CD4-positive, alpha-beta T cell treated with Interferon alpha-2 for 1 hour (primary cell): Measurements from ENCODE around the gene CIAO3.

ENCODE experiments used
- DNase-seq, 2 donors: peaks; one replicate each; pipeline ENCODE4 v3.0.0-alpha.2; 2020 to 2022

The CIAO3 gene

DNA sequence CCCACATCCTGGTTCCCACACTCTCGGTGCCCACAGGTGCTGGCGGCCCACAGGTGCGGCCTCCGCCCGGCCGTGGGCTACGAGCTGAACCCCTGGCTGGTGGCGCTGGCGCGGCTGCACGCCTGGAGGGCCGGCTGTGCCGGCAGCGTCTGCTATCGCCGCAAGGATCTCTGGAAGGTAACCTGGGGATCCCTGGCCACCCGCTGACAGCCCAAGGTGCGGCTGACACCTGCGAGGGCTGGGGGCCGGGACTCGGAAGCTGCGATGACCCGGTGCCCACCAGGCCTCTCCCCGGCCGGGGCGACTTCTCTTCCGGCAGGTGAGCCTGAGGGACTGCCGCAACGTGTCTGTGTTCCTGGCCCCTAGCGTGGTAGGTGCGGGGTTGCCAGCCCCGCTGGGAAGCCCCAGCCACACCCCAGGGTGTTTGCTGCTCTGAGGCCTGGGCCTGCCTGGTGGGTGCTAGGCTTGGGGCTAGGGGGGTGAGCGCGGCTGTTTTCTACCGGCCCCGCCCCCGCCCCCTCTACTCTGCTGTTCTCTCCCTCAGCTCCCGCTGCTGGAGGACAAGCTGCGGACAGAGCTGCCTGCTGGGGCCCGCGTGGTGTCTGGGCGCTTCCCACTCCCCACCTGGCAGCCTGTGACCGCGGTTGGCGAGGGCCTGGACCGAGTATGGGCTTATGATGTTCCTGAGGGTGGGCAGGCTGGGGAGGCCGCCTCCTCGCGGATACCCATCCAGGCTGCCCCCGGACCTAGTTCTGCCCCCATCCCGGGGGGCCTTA is 18.8 kb downstream of the CIAO3 start:
- DNase-seq = peak in 1 of 2 donors; percentile 45

DNA sequence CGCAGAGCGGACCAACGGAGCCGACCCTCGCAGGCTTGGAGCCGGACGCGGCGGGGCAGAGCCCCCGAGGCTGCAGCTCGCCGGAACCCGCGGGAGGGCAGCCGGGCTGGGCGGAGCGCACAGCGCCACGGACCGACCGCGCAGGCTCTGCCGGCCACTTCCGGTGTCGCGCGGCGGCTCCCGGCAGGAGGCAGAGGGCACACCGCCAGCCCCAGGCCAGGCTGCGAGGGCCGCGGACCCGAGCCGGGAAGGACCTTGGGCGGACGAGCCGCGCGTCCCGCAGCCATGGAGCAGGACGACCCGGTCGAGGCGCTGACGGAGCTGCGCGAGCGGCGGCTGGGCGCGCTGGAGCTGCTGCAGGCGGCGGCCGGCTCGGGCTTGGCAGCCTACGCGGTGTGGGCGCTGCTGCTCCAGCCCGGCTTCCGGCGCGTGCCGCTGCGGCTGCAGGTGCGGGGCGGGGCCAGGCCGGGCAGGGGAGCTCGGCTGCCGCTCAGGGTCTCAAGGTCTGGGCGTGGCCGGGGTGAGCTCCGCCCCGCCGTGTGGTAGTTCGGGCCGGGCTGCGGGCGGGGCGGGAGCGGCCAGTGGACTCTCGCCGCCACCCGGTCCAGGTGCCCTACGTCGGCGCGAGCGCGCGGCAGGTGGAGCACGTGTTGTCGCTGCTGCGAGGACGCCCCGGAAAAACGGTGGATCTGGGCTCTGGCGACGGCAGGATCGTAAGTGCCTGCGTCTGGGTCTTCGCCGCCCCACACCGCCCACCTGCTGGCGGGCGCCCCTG is 19.6 kb downstream of the CIAO3 start, which contains the start of gene ANTKMT:
Gene ANTKMT, plus strand, starts transcription at position 157 of the 775 bp plus-strand sequence. Its CDS starts 129 bp downstream, at position 286.
- peak; percentile 79 to 84 for DNase-seq

DNA sequence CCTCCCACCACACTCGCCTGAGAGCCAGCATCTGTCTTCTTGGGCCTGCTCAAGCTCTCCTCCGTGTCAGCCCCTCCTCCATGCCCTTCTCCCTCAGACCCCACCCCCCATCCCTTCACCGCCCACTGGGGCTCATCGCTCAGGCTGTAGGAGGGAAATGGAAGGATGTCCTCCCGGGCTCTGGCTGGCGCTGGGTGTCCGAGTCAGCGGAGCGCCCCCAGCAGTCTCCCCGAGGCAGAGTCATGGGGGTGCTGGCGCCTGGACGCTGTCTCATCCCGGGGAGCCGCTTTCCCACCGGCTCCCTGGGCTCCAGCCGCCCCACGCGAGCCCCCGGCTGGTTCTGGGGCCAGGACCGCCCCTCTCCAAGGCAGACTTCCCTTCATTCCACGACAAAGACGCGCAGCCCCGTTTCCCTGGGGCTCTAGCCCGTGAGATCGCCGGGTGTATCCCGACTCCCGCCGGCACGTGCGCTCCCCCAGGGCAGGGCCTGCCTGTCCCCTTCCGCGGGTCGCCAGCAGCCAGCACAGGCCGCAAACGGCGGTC is 20.3 kb downstream of the CIAO3 start:
- DNase-seq = peak in 1 of 2 donors; percentile 46

DNA sequence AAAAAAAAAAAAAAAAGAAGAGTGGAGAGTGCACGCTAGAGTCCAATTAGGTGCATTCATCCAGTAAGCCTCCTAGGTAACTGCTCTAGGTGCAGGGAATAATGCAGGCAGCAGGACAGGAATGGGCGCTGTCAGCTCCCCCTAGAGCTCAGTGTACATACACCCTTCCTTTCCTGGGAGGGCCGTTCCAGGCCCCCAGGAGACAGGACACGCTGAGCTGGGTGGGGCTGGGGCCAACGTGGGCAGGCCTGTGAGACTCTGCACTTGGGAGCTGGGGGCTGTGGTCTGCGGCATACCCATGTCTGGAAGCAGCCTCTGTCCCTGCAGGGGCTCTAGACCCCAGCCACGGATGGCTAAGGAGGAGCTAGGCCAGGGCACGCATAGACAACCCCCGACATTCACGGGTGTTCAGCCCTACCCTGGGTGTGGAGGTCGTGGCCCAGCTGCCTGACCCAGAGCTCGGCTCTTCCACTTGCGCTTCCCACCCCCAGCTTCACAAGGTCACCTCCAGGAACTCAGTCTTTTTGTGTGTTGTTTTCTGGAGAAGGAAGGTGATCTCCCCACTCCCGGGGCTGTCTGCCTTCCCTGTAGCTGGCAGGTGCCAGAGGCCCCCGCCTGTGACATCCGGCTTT is 20.9 kb downstream of the CIAO3 start:
- no peak for DNase-seq

DNA sequence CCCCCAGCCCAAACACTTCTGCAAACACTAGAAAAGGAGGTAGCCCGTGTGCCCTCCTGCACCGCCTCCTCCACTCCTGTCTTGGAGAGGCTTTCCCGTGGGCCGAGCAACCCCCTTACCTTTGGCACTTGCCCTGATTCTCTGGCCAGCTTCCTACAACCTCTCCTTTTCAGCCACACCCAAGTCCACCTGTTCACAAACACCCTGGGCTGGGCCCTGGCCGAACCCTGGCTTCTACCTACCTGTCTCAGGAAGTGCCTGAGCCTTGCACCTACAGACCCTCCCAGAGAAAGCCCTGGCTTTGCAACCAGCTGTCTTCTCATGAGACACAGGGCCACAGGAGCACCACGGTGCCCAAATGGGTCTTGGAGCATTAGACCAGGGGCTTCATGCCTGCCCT is 21.9 kb downstream of the CIAO3 start:
- no peak for DNase-seq

DNA sequence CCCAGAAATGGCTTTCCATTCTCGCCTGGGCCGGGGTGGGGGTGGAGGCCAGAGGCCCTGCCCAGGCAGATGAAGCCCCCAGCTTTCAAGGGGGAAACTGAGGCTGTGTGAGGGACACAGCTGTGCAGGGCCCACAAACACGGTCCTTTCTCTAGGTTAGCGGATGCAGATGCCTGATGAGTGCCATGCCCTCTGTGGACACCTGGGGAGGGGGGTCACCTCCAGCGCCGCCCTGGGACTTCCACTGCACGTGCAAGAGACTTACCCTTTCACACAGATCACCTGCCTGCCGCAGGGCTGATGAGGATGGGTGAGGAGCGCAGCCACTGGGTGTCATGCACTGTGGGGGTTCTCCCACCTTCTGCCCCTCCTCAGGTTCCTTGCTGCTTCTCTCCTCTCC is 22.4 kb downstream of the CIAO3 start:
- no peak for DNase-seq

DNA sequence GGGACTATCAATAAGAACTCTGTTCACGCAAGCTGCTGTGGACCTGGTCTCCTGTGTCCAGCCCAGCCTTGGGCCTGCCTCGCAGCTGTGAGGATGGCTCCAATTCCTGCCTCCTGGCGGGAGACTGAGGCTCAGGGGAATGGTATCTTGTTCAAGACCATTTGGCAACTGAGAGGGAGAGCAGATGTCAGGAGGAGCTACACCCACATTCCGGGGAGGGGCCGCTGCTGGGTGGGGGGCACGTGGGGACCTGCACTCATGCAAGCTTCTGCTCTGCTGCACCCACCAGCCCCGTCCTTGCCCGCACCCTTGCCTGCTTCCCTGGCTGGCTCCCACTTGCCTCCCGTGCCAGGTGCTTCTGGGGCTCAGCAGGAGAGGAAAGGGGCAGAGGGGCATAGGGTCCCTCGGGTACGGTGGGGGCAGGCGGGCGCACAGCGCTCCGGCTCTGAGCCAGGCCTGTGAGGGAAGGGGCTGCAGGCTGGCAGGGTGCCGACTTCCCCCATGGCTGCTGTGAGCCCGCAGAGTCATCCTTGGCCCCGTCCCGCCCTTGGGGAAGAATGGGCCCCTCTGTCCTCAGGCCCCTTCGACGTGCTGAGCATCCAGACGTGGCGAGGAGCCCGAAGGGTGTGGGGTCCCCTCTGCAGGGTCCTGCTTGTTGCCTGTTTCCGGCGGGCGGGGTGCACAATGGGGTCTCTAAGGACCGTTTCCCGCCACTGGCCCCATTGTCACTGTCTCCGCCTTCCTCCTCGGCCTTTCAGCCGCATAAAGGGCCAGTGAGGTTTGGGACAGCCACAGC is 23.1 kb downstream of the CIAO3 start:
- DNase-seq = no peak

DNA sequence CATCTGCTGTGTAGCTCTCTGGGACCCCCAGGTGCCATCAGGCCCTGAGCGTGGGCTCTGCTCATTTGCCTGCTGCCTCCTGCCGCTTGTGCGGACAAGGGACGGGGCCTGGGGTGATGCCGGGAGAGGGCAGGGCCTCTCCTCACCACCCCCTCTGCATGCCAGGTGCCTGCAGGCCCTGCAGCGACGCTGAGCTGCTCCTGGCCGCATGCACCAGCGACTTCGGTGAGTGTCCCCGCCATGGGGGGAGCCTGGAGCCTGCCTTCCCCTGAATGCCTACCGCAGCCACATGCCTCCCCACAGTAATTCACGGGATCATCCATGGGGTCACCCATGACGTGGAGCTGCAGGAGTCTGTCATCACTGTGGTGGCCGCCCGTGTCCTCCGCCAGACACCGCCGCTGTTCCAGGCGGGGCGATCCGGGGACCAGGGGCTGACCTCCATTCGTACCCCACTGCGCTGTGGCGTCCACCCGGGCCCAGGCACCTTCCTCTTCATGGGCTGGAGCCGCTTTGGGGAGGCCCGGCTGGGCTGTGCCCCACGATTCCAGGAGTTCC is 23.9 kb downstream of the CIAO3 start:
- DNase-seq = no peak

DNA sequence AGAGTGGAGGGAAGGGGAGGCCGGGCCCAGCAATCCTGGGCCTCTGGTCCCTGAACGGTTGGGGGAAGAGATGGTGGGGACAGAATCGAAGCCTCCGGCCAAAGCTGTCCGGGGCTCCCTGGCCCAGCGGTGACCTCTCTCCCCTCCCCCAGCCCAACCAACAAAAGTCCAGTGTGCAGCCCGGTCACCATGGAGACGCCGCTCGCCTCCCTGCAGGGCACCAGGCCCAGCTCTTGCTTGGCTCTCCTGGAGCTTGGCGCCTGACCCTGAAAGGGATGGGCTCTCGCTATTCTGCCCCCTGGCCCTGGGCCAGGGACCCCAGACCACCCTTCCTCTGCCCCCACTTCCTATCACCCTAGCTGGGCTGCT is 24.6 kb downstream of the CIAO3 start:
- DNase-seq = no peak

DNA sequence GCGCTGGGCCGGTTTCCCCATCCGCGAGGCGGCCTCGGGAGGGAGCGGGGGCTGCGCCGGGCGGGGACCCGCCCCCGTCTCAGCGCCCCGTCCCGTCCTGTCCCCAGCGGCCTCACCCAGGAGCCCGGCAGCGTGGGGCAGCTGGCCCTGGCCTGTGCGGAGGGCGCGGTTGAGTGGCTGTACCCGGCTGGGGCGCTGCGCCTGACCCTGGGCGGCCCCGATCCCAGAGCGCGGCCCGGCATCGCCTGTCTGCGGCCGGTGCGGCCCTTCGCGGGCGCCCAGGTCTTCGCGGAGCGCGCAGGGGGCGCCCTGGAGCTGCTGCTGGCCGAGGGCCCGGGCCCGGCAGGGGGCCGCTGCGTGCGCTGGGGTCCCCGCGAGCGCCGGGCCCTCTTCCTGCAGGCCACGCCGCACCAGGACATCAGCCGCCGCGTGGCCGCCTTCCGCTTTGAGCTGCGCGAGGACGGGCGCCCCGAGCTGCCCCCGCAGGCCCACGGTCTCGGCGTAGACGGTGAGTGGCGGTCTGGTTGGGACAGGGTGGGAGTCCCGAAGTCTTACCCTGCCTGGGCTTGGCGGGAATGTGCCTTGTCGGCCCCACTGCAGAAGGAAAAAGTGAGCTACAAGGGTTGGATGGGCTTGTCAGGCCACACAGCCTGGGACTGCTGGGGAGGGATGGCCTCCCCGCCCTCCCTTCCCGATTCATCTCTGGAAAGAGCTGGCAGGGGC is 25.2 kb downstream of the CIAO3 start:
- DNase-seq = no peak

DNA sequence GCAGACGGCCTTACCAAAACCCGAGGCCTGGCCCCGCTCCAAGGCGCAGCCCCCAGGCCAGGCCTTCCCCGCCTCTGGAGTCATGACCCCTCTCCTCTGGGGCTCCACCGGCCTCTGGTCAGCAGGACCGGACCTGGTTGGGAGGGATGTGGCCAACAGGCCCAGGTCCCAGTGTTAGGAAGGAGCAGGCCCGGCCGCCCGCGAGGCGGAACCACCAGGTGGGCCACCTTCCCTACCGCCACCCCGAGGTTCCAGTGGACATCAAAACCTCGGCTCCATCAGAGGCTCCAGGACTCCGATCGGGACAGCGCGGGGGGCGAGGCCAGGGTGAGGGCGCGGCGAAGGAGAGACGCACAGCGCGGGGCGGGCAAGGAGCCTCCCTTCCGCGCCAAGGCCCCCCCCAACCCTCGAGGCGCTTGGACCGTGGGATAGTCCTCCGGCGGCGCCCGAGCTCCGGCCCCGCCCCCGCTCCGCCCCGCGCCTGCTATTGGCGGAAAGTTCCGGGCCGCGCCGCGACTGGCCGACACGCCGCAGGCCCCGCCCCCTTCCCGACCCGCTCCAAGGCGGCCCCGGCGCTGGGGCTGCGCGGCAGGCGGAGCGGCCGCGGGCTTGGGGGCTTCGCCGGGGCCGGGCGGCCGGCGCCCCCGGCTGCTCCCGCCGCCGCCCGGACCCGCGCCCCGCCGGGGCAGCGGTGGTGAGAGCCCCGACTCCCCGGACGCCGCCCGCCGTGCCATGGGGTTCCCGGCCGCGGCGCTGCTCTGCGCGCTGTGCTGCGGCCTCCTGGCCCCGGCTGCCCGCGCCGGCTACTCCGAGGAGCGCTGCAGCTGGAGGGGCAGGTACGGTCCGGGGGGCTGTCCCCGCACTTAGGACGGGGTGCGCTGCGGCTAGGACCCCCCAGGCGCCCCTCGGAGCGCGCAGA is 26.0 kb downstream of the CIAO3 start, which contains the start of gene METRN:
Gene METRN, plus strand, starts transcription at position 561 of the 919 bp plus-strand sequence. Its CDS starts 172 bp downstream, at position 733.
- peak; percentile 85 to 91 for DNase-seq

DNA sequence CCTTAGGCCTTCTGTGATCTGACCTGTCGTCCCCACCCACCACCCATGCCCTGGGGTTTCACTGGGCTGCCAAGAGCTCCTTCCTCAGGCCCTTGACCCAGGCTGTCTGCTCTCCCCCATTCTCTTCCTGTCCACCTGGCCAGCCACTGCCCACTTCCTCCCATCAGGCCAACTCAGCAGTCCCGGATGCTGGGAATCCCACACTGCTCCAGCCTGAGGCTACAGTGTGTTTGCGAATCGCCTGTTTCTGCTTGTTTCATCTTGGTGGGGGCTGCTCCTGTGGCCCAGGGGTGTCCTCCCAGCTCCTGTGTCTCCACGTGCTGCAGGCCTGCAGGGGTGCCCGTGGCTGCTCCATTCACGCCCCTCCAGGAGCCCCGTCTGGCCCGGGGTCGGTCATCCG is 26.7 kb downstream of the CIAO3 start:
- DNase-seq = no peak

DNA sequence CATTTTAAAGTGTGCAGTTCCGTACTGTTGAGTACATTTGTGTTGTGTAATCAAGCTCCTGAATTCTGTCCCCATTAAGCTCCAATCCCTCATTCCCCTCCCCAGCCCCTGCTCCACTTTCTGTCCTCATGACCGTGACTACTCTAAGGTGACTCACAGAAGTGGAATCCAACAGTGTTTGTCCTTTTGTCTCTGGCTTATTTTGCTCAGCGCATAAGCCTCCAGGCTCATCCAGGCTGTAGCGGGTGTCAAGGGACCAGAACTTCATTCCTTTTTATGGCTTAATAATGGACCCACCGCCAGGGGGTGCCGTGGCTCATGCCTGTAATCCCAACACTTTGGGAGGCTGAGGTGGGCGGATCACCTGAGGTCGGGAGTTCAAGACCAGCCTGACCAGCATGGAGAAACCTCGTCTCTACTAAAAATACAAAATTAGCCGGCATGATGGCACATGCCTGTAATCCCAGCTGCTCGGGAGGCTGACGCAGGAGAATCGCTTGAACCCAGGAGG is 28.0 kb downstream of the CIAO3 start:
- peak; percentile 30 to 61 for DNase-seq

DNA sequence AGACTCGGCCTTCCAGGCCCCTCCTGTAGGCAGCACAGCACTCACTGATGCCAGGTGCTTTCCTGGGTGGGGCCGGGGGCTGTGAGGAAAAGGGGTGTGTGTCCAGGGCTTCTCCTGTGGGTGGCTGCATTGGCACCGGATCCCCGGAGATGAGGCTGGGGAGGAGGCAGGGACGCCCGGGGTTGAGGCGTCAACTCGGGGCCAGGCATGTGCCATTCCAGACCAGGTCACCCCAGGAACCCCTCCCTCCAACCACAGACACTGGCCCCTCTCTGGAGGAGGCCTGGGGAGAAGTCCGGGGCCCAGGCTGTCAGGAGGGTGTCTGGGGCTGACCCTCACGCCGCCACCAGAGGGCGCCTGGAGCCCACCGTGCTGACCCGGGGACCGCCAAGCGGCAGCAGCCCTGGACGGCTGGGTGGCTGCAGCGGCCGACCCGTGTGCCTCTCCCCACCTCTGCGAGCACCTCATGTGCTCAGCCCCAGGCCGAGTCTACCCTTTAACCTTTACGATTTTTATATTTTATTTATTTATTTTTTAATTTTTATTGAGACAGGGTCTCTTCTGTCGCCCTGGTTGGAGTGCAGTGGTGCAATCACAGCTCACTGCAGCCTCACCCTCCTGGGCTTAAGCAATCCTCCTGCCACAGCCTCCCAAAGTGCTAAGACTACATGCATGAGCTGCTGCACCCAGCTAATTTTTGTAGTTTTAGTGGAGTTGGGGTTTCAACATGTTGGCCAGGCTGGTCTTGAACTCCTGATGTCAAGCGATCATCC is 29.1 kb downstream of the CIAO3 start:
- peak; percentile 76 to 81 for DNase-seq

DNA sequence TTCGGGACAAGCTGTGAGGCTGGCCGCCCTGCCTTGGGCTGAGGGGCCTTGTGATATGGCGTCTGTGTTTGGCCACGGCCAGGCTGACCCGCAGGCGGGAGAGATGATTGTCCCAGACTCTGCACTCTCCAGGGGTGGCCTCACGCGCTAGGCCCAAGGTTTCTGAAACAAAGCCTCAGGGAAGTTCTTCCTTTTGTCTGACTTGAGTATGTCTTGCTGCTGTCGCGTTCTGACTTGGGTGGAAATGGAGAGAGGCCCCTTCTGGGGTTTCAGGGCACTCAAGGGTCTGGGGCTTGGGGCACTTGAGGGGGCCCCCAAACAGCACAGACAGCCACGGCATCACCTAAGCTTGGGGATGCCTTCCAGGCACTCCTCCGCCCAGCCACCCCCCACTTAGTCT is 29.7 kb downstream of the CIAO3 start:
- DNase-seq = no peak

DNA sequence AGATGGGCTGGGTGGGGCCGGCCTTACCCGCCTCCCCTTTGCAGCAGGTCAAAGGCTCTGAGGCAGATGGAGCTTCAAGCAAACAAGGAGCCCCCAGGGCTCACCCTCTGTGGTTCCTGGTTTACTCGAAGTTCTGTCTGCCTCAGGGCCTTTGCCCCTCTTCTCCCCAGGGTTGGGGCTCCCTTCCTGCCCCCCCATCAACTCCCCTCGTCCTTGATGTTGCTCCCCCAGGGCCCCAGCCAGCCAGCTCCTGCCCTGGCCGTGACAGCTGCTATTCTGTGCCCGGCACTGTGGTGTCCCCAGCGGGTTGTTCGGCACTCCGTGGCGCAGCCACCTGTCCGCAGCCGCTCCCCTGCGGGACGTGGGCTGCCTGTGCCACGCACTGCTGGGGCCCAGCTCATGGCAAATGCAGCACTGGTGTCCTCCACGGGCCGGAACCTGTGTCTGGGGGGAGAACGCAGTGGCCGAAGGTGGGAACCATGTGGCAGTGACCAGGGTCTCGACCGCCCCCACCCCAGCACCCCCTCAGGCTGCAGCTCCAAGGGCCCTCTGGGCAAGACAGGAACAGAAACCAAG is 30.2 kb downstream of the CIAO3 start:
- DNase-seq = no peak

DNA sequence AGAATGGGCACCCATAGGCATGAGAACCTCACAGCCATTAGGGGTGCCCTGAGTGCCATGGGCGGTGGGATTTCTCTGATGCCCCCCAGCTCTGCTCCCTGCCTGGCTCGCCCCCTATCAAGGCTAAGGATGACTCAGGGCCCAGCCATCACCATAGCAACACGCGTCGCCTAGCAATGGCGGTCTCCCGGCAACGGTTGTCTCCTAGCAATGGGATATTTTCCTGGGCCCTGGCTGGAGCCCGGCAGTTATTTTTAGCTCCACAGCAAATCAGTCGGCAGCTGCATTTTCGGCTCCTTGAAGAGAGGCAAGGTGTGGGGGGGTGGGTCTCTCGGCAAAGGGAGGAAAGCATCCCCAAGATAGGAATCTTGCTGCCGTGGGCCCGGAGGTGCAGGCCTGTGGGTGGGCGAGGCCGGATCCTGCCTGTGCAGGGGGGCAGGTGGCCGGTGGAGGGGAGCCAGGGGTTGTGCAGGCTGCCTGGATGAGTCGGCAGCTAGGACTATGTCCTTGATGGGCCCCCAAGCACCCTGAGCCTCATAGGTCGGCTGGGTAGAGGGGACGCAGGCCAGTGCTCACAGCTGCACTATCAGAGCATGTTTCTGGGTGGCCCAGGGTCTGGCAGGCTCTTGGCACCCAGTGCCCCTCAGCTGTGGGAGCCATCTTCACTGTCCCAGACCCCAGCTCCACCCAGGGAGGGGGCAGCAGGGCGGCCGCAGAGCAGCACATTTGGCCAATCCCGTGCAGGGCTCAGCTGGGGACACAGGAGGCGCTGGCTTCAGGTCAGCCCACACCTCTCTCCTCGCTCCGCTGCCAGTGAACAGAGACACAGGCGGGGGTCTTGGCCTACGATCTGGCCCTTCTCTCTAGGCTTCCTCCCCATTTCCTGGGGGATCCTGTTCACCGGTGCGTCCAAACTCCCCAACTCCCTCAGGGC is 31.0 kb downstream of the CIAO3 start:
- DNase-seq = no peak

DNA sequence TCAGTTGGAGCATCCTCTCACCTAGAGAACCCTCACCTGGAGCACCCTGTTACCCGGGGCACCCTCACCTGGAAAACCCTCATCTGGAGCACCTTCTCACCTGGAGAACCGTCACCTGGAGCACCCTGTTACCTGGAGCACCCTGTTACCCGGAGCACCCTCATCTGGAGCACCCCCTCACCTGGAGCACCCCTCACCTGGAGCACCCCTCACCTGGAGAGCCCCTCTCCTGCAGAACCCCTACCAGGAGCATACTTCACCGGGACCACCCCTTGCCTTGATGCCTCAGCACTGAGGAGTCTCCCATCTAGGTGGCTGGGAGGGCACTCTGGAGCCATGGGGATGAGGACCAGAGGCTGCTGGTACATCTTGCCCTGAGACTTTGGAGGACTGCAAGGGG is 31.8 kb downstream of the CIAO3 start:
- DNase-seq = no peak
